Activated CD4-positive, CD25-positive, alpha-beta regulatory T cell treated with anti-CD3 and anti-CD28 coated beads, Interleukin-2, amount 50 U/mL, for 16 hours (primary cell): ENCODE results near the gene ZBTB14.

ENCODE experiments used
- DNase-seq: peaks from one replicate; pipeline ENCODE4 v3.0.0-alpha.2; 2020; ENCODE audit warnings: low read depth, low spot score

The ZBTB14 gene

DNA sequence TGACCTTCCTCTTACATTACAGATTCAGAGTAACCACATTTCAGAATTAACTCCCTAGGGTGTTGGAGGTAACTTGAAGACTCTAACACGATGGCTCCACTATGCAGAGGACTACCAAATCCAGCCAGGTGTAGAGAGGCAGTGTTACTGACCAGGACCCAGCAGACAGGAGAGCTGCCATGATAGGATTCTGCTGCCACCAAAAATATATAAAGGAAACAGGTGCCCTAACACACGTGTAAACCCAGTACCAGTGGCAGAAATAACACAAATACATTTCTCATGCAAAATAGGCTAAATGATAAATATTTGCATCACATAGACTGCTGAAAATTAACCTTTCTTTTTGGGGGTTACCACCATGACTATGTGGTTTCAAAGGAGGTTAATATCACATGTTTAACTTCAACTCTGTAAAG is 7.0 kb downstream of the ZBTB14 start:
- no peak for DNase-seq

DNA sequence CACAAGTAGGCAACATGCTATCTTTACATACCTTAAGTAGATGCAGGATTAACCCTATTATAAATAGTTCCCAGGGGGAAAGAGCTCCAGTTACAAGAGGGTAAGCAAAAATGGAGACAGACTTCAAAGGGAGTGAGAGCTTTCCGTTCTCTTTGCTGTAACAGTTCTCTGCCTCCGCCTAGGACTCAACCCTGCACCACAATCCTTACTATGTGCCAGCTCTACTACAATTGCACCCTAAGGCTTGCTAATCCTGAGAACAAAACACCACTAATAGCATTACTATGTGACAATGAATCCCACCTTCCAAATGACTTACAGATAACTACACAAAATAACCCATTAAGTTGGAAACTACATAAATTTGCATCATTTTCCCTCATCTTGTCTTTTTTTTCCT is 7.7 kb downstream of the ZBTB14 start:
- DNase-seq: no peak

DNA sequence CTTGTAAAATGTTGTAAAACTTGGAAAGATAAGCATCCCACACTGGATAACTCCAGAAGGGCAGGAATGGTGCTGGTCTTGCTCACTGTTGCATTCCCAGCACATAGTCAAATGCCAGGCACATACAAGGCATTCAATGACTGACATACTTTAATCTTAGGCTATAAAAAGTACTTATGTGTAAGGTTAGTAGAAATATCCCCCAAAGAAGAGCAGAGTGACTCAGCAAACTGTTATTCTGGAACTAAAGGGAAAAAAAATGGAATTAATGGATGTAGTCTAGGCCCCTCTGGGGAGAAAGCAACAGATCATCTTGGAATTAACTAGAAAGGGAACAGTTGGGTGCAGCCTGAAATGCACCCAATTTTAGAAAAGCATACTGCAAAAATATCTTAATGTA is 9.0 kb downstream of the ZBTB14 start:
- DNase-seq: no peak

- DNase-seq: no peak
Observed at GRCh38 chr18:5285326-5285725, 10.2 kb downstream of the ZBTB14 start.

GRCh38 chr18:5284808-5285207 is 10.7 kb downstream of the ZBTB14 start:
- DNase-seq: no peak

- DNase-seq: no peak
Observed at GRCh38 chr18:5282770-5283169, 12.8 kb downstream of the ZBTB14 start.

DNA sequence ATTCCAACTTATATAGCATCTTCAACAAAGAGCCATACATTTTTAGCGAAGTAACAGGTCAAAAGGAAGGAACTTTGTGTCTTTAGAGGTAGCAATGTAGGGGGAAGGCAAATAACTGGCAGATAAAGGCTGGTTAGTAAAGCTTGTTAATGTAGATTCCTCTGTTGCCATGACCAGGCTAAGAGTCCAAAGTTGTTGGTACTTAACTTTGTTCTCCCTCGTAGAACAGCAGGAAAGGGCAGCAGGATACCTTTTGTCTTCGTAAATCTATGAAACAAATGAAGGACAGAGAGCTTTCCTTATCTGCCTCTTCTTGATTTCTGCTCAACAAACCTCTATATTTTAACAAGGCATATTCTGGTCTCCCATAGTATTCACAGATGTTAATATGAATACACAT is 18.6 kb downstream of the ZBTB14 start:
- no peak for DNase-seq

DNA sequence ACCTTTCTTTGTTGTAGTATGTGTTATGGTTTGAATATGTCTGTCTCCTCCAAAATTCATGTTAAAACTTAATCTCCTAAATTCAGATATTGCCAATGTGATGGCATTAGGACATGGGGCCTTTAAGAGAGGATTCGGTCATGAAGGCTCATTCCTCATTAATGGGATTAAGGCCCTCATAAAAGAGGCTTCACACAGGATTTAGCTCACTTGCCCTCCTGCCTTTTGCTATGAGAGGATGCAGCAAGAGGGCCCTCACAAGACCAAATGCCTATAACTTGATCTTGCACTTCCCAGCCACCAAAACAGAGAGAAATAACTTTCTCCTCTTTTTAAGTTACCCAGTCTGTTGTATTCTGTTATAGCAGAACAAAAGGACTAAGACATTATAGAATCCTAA is 19.7 kb downstream of the ZBTB14 start:
- DNase-seq: no peak

DNA sequence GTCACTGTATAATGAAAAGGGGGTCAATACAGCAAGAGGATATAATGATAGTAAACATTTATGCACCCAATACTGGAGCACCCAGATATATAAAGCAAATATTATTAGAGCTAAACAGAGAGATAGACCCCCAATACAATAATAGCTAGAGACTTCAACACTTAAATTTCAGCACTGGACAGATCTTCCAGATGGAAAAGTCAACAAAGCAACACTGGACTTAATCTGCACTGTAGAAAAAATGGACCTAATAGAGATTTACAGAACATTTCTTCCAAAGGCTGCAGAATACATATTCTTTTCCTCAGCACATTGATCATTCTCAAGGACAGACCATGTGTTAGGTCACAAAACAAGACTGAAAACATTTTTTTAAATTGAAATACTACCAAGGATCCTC is 26.7 kb downstream of the ZBTB14 start:
- DNase-seq: no peak

GRCh38 chr18:5266721-5267120 is 28.8 kb downstream of the ZBTB14 start:
- no peak for DNase-seq

DNA sequence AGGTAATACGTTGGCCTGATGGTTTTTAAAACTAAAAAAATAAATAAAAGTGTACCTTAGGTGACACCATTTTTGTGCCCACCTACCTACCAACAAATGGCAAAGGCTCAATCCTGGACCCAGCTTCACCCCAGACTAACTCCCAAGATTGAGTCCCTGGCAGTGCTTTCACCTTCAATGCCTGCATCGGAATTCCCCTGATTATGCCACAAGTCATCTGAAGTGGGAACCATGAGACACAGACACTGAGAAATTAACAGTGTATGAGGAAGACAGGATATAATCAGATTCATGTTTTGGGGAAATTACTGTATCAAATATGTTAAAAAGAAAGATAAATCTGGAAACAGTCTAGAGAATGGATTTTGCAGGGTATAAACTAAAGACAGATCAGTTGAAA is 41.6 kb downstream of the ZBTB14 start:
- no peak for DNase-seq

DNA sequence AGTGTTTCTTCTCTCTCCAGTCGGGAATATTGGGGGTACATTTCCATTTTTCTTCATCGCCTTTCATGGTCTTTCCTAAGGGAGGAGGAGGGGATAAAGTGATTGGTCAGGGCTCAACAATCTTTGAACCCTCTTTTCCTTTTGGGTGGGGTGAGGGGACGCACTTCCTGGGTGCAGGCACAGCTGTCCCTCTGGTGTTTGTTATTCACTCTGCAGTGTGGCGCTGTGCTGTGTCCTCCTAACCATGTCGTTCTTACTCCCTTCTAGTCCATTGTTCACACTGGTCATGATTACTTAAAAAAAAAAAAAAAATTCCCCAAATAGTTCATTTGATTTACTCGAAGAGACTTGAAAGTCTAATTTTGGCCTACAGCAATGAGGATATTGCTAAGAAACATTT is 44.4 kb downstream of the ZBTB14 start:
- no peak for DNase-seq

DNA sequence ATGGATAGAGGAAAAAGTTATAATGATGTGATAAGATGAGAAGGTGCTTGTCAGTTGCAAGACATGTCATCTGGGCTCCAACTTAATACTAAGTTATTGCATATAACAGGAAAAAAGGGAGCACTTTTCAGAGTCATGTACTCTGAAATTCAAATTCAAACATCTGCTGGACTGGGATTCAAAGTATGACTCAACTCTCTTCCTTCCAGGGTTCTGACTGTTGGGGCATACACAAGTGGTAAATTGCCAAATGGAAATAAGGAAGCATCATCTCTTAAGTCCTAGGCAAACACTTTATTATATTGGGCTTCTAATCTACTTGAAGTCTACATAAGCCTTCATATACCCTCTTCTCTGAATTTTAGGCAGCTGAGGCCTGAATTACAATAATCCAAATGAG is 44.9 kb downstream of the ZBTB14 start:
- DNase-seq: no peak

DNA sequence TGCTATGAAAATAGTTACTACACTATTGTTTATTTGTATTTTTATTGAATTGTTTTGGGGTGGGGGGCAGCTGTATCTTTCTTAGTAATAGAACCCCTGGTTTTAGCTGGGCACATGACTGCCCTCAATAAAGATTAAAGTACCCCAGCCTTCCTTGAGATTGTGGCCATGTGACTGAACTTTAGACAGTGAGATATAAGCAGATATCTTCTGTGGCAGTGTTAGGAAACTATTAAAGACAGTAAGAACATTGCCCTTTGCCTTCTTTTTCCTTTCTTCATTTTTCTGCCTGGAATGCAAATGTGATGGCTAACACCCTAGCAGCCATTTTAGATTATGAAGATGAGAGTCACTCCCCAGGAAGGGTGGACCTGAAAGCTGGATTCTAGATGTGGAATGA is 50.6 kb downstream of the ZBTB14 start:
- DNase-seq: no peak

DNA sequence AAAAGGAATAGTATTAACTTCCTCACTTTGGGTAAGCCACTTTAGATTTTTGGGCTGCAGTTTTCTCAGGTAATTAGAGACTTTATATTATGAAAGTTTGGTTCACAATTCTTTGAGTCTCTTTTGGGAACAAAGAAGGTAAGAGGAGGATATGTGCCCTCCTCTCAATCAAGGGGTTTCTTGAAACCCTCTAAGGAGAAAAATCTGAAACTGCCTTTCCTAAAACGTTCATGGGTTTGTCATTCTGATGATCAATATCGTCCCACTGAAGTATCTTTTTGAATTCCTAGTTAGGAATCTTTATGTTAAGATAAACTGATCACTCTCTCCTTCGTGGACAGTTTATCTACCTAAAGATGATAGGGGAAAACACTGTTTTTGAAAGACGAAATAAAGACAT is 56.1 kb downstream of the ZBTB14 start:
- no peak for DNase-seq
